Measurements from ENCODE around the gene NLRP8. TPM values are rescaled to one million over a fixed set of nuclear protein-coding genes. Genes with fewer than 3 reads are reported as not detected.
"Not testable (repeated sequence)": the region's sequence is repeated elsewhere in the genome, so short reads cannot be mapped to it uniquely, and the experiment has no call there.

NLRP8 gene
- total RNA-seq, 4 donors from 2014 or later = not detected

DNA sequence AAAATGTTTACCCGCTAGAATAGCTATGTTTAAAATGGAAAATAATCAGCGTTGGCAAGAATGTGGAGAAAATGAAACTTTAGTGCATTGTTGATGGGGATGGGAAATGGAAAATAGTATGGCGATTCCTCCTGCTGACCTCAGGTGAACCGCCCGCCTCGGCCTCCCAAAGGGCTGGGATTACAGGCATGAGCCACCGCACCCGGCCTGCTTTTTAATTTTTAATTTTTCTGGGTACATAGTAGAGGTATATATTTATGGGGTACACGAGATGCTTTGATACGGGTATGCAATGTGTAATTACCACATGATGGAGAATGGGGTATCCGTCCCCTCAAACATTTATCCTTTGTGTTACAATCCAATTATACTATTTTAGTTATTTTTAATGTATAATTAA lies 7.3 kb upstream of the NLRP8 start:
- H3K27me3 ChIP-seq = no peaks in the 10 kb centered on the region
- H3K36me3 ChIP-seq = no peaks in the 10 kb centered on the region
- no peak overlapping the region for H3K4me3 ChIP-seq
- no peak overlapping the region for H3K27ac ChIP-seq
- DNase-seq = no peak
- TF ChIP-seq POLR2A (IDR thresholded peaks at IDR 0.05) = no peak
- TF ChIP-seq, protein P1, sequence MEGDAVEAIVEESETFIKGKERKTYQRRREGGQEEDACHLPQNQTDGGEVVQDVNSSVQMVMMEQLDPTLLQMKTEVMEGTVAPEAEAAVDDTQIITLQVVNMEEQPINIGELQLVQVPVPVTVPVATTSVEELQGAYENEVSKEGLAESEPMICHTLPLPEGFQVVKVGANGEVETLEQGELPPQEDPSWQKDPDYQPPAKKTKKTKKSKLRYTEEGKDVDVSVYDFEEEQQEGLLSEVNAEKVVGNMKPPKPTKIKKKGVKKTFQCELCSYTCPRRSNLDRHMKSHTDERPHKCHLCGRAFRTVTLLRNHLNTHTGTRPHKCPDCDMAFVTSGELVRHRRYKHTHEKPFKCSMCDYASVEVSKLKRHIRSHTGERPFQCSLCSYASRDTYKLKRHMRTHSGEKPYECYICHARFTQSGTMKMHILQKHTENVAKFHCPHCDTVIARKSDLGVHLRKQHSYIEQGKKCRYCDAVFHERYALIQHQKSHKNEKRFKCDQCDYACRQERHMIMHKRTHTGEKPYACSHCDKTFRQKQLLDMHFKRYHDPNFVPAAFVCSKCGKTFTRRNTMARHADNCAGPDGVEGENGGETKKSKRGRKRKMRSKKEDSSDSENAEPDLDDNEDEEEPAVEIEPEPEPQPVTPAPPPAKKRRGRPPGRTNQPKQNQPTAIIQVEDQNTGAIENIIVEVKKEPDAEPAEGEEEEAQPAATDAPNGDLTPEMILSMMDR (IDR thresholded peaks at IDR 0.05) = no peak
- no peaks in the 10 kb centered on the region for H3K9me3 ChIP-seq
- intact Hi-C loops (cut with DNase I; ENCODE audit: low total_unique reads) = no loop called here
- no peaks in the 10 kb centered on the region for H3K4me1 ChIP-seq

DNA sequence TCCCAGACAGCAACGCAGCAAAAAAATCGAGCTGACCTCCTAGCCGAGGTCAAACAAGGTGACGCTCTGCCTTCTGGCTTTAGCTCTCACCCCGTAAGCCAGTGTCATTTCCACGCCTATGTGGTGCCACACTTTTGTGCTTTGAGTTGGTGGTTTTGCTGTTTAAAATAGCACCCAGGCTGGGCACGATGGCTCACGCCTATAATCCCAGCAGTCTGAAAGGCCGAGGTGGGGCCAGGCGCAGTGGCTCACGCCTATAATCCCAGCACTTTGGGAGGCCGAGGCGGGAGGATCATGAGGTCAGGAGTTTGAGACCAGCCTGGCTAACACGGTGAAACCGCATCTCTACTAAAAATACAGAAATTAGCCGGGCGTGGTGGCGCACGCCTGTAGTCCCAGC lies 2.9 kb downstream of the NLRP8 start:
- H3K4me3 ChIP-seq; H3K4me1 ChIP-seq; H3K9me3 ChIP-seq; DNase-seq; H3K27me3 ChIP-seq; intact Hi-C loops (cut with DNase I; ENCODE audit: low total_unique reads); H3K36me3 ChIP-seq; H3K27ac ChIP-seq: not testable (repeated sequence)

DNA sequence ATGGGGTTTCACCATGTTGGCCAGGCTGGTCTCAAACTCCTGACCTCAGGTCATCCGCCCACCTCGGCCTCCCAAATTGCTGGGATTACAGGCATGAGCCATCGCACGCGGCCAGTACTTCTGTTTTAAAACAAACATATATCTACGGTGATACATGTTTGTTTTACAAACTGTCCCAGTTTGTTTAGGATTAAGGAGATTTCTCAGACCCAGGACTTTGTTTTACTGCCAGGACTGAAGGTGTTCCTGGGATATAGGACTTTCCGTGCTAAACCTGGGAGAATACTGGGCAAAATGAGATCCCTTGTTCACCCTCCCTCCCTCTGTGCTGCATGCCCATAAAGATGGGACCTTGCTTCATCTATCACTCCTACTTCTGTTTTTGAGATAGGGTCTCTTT lies 8.8 kb downstream of the NLRP8 start:
- no peak overlapping the region for H3K27ac ChIP-seq
- no peak for DNase-seq
- intact Hi-C loops (cut with DNase I; ENCODE audit: low total_unique reads) = no loop called here
- TF ChIP-seq, protein P1 (IDR thresholded peaks at IDR 0.05) = no peak
- no peaks in the 10 kb centered on the region for H3K4me1 ChIP-seq
- no peaks in the 10 kb centered on the region for H3K36me3 ChIP-seq
- no peaks in the 10 kb centered on the region for H3K27me3 ChIP-seq
- no peaks in the 10 kb centered on the region for H3K9me3 ChIP-seq
- H3K4me3 ChIP-seq = no peak overlapping the region

DNA sequence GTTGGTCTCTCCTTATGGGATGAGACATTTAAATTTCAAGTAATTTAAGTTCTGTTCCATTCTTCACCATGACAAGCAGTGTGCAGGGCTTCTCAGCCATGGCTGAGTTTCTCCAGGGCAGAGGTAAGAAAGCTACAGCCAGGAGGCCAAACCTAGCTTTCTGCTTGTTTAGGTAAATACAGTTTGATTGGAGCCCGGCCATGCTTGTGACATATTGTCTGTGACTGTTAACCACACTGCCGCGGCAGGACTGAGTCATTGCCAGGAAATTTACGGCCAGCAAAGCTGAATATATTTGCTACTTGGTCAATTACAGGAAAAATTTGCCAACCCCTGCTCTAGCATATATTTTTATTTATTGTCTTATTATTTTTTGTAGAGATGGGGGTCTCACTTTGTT lies 10.7 kb downstream of the NLRP8 start:
- no peak for TF ChIP-seq POLR2A (IDR thresholded peaks at IDR 0.05)
- no peaks in the 10 kb centered on the region for H3K4me1 ChIP-seq
- no peaks in the 10 kb centered on the region for H3K27me3 ChIP-seq
- H3K9me3 ChIP-seq = no peaks in the 10 kb centered on the region
- intact Hi-C loops (cut with DNase I; ENCODE audit: low total_unique reads) = no loop called here
- H3K4me3 ChIP-seq = no peak overlapping the region
- H3K27ac ChIP-seq = no peak overlapping the region
- no peaks in the 10 kb centered on the region for H3K36me3 ChIP-seq
- DNase-seq = no peak

DNA sequence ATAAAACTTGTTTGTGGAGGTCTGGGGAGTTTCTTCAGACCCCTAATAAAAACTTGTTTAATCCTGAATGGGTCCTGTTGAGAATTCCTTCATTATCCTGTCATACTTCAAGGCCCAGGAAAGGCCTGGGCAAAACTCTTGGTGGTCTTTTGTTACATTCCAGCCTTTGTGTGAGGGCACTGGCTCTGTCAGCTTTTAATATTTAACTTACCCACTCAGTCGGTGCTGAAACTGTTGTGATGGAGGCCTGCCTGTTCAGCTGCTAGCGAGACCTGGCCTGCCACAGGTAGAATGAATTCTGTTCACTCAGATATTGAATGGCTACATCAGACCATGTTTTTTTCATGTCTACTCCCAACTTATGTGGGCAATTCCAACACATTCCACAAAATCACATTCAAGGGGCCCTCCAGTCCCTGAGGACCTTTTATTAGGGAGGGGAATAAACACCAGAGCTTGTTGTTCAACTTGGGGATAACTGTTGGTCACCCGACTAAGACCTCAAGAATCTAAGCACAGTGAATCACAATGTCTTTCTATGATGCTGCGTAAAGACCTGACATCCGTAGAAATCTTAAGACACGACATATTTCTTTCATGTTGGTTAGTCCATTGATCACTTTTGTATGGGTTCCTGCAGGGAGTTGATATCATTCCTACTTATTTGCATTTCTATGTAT lies 12.5 kb downstream of the NLRP8 start:
- no peak for DNase-seq
- no peaks in the 10 kb centered on the region for H3K9me3 ChIP-seq
- H3K36me3 ChIP-seq = no peaks in the 10 kb centered on the region
- TF ChIP-seq POLR2A (IDR thresholded peaks at IDR 0.05) = no peak
- TF ChIP-seq, protein P1 (IDR thresholded peaks at IDR 0.05) = no peak
- no peak overlapping the region for H3K27ac ChIP-seq
- H3K4me3 ChIP-seq = no peak overlapping the region
- no peaks in the 10 kb centered on the region for H3K4me1 ChIP-seq
- intact Hi-C loops (cut with DNase I; ENCODE audit: low total_unique reads) = no loop called here
- H3K27me3 ChIP-seq = no peaks in the 10 kb centered on the region

DNA sequence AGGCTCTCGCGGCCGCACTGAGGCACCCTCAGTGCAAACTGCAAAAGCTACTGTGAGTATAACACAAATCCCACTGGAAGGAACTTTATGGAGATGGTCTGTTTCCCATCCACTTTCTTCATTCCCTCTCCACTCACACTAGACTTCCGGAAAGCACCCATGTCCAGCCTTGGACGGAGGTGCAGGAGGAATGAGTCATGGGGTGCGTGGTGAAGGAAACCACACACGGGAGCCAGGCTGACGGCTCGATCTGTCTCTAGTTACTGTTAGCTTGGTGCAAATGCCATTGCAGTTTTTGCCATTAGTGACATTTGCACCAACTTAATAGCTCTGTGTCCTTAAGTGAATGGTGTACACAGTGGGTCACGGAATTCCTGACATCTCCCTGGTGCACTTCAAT lies 14.6 kb downstream of the NLRP8 start:
- H3K27me3 ChIP-seq = no peaks in the 10 kb centered on the region
- H3K9me3 ChIP-seq = no peaks in the 10 kb centered on the region
- DNase-seq = no peak
- no peak overlapping the region for H3K4me3 ChIP-seq
- no peaks in the 10 kb centered on the region for H3K36me3 ChIP-seq
- no peak overlapping the region for H3K27ac ChIP-seq
- intact Hi-C loops (cut with DNase I; ENCODE audit: low total_unique reads) = no loop called here
- no peaks in the 10 kb centered on the region for H3K4me1 ChIP-seq
- no peak for TF ChIP-seq POLR2A (IDR thresholded peaks at IDR 0.05)
- TF ChIP-seq, protein P1 (IDR thresholded peaks at IDR 0.05) = no peak
